NT2/D1 (cell line): ENCODE results near the gene CDR2L.

Experiments
- YY1 ChIP-seq: IDR thresholded peaks from 2 replicates; pipeline ENCODE4 v1.6.1; 2011; ENCODE audit not compliant: insufficient read length, insufficient read depth
- ZNF274 ChIP-seq: IDR thresholded peaks from 2 replicates; pipeline ENCODE4 v1.6.1; 2011; ENCODE audit warnings: mild to moderate bottlenecking, low read depth, low read length

DNA sequence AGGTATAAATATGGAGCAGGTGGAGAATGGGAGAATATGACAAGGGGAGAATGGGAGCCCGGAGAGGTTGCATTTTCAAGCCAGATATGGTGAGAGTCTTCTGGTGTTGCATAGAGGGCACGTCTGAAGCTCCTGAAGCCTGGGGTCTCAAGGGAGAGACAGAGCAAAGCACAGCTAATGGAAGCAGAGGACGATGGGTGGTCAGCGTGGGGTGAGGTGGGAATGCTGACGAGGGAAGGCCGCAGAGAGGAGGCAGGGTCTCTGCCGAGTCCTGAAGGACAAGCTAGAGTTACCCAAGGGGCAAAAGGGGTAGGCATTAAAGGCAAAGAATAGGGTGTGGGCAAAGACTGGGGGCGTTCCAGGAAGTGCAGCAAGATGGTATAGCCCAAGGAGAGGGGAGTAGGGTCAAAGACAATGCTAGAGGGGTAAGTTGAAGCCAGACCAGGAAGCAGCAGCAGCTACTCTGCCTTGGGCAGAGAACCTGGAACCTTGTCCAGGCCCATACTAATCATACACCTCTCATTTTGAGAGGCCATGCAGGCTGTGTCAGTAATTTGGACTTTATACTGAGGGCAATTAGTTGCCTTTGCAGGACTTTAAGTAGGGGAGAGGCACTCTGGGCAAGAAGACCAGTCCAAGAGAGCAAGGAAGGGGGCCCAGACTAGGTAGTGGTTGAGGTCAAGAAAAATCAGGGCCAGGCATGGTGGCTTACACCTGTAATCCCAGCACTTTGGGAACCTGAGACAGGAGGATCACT, 49.1 kb upstream of the CDR2L start:
- TF ChIP-seq ZNF274: no peak
- no peak for TF ChIP-seq YY1
